Measurements from ENCODE around the gene OR2G3. TPM values are rescaled to one million over a fixed set of nuclear protein-coding genes. Genes with fewer than 3 reads are reported as not detected.

The OR2G3 gene
- total RNA-seq (2022) (not detected in 2 replicates), Bru-seq, nascent RNA (not detected), BruChase-seq, experiment 1, labeled RNA remaining after a 6-hour chase (not detected), BruChase-seq, experiment 2, labeled RNA remaining after a 2-hour chase (not detected)
- long read RNA-seq = 0 reads

DNA sequence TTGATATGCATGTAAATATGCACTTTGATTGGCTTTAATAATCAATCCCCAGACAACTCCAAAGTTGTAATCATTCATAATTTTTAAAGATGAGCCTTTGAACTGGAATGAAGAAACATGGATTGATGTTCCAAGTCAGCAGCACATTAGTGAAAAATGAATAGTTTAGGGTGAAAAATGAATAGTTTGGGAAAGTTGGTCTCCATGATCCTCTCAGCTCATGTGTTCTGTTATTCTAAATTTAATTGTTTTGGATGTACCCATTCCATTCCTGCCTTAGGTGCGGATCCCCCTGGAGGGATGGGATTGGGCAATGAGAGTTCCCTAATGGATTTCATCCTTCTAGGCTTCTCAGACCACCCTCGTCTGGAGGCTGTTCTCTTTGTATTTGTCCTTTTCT, at the start of gene OR2G3:
TSS of gene OR2G3 (plus strand) at position 301 of the 400 bp plus-strand sequence. CDS start at position 301, 0 bp downstream.
- intact Hi-C loops (cut with micrococcal nuclease) = no loop called here
- H3K27me3 Mint-ChIP-seq (ENCODE audit: insufficient read depth, unreplicated experiment) = no peaks in the 10 kb centered on the region
- no peak for DNase-seq (ENCODE audit: unreplicated experiment)
- H3K9me3 Mint-ChIP-seq (ENCODE audit: unreplicated experiment) = peaks cover 16% of the 10 kb centered on the region
- ChIA-PET CTCF (no interaction called here), POLR2A (no interaction called here)
- TF ChIP-seq, protein P1, sequence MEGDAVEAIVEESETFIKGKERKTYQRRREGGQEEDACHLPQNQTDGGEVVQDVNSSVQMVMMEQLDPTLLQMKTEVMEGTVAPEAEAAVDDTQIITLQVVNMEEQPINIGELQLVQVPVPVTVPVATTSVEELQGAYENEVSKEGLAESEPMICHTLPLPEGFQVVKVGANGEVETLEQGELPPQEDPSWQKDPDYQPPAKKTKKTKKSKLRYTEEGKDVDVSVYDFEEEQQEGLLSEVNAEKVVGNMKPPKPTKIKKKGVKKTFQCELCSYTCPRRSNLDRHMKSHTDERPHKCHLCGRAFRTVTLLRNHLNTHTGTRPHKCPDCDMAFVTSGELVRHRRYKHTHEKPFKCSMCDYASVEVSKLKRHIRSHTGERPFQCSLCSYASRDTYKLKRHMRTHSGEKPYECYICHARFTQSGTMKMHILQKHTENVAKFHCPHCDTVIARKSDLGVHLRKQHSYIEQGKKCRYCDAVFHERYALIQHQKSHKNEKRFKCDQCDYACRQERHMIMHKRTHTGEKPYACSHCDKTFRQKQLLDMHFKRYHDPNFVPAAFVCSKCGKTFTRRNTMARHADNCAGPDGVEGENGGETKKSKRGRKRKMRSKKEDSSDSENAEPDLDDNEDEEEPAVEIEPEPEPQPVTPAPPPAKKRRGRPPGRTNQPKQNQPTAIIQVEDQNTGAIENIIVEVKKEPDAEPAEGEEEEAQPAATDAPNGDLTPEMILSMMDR (IDR thresholded peaks at IDR 0.05; ENCODE audit: unreplicated experiment) = no peak
- no TSS peak for BruUV-seq (replicated peaks)
- no peaks in the 10 kb centered on the region for H3K4me1 Mint-ChIP-seq (ENCODE audit: insufficient read depth, unreplicated experiment)
- H3K36me3 Mint-ChIP-seq (ENCODE audit: insufficient read depth, unreplicated experiment) = no peaks in the 10 kb centered on the region
- H3K27ac Mint-ChIP-seq (ENCODE audit: low read depth, unreplicated experiment) = no peak within 1 kb of the TSS
- H3K4me3 Mint-ChIP-seq (ENCODE audit: unreplicated experiment) = no peak within 1 kb of the TSS

DNA sequence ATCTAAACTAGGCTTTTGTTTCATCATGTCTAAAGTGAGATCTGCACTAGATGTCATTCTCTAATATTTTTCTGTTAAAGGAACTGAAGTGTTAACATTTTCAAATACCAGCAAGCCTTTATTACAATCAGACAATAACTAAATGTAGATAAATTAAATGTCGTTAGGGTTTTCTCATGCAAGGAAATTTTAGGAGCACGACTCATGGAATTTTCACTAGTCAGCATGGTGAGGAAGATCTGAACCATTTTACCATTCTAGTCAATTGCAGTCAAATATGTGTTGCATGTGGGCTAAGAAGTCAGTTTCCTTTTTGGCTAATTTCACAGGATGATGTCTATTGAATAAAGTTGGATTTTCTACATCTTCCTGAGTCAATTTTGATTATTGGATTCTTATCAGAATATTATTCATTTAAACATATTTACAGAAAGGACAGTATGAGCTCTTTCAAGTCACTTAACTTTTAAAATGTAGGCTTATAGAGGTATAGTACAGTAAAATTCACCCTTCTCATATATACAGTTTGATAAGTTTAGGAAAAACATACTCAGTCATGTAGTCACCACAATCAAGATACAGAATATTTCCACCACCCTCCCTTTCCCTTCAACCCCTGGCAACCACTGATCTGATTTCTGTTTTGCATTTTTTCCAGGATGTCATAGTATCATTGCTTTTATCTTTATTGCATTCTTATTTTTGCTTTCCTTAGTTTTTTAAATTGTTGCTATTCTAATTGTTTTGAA, 47.3 kb upstream of the OR2G3 start:
- BruUV-seq (replicated peaks) = no TSS peak
- DNase-seq (ENCODE audit: unreplicated experiment) = no peak
- Mint-ChIP-seq H3K4me3 (ENCODE audit: unreplicated experiment) (no peak overlapping the region), H3K4me1 (ENCODE audit: insufficient read depth, unreplicated experiment) (no peaks in the 10 kb centered on the region), H3K27me3 (ENCODE audit: insufficient read depth, unreplicated experiment) (no peaks in the 10 kb centered on the region), H3K27ac (ENCODE audit: low read depth, unreplicated experiment) (no peak overlapping the region), H3K36me3 (ENCODE audit: insufficient read depth, unreplicated experiment) (no peaks in the 10 kb centered on the region), H3K9me3 (ENCODE audit: unreplicated experiment) (no peaks in the 10 kb centered on the region)
- TF ChIP-seq, protein P1 (IDR thresholded peaks at IDR 0.05; ENCODE audit: unreplicated experiment) = no peak
- CTCF ChIA-PET = no interaction called here
- intact Hi-C loops (cut with micrococcal nuclease) = no loop called here
- POLR2A ChIA-PET = no interaction called here

DNA sequence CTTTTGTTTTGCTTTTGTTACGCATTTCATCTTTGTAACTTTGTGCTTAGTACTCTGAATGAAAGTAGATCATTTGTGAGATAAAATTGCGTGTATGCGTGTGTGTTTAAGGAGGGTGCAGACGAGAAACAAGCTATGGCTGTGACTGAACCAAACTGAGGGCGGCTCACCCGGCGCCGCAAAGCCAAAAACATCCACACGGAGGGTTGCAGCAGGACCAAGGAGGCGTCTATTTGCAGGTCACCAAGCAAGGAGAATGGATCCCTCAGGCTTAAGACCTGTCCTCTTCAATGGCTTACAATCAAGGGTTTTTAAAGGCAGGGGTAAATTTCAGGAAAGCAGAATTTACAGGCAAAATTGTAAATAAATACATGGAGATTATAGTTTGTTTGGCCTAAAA, 43.7 kb upstream of the OR2G3 start:
- Mint-ChIP-seq H3K27me3 (ENCODE audit: insufficient read depth, unreplicated experiment) (no peaks in the 10 kb centered on the region), H3K36me3 (ENCODE audit: insufficient read depth, unreplicated experiment) (no peaks in the 10 kb centered on the region), H3K4me3 (ENCODE audit: unreplicated experiment) (no peak overlapping the region), H3K27ac (ENCODE audit: low read depth, unreplicated experiment) (no peak overlapping the region), H3K9me3 (ENCODE audit: unreplicated experiment) (no peaks in the 10 kb centered on the region), H3K4me1 (ENCODE audit: insufficient read depth, unreplicated experiment) (no peaks in the 10 kb centered on the region)
- intact Hi-C loops (cut with micrococcal nuclease) = no loop called here
- POLR2A ChIA-PET = no interaction called here
- TF ChIP-seq, protein P1 (IDR thresholded peaks at IDR 0.05; ENCODE audit: unreplicated experiment) = no peak
- no TSS peak for BruUV-seq (replicated peaks)
- CTCF ChIA-PET = interaction anchor here (1.0 to 1.6 kb wide), 4 partner anchors 10 to 171 kb away, joined by 3 to 7 read pairs (median 4); no protein-coding TSS in a partner anchor
- DNase-seq (ENCODE audit: unreplicated experiment) = no peak

DNA sequence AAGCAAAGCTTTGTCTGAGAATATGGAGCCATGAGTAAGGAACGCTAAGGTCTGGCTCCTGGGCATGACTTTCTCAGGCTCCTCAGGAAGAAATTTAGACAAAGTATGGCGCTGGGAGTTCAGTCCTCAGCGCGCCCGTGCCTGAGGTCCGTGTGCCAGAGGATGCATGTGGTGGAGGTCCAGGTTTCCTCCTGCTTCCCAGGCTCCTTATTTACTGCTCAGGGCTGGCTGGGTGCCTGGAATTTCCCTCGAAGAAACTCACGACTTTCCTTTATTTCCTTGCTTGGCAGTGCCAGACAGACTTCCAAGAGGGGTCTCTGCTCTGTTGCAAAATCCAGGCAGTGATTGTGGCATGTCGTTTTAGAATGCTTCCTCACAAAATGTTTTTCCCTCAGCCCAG, 43.2 kb upstream of the OR2G3 start:
- Mint-ChIP-seq H3K27ac (ENCODE audit: low read depth, unreplicated experiment) (no peak overlapping the region), H3K36me3 (ENCODE audit: insufficient read depth, unreplicated experiment) (no peaks in the 10 kb centered on the region), H3K4me1 (ENCODE audit: insufficient read depth, unreplicated experiment) (no peaks in the 10 kb centered on the region), H3K4me3 (ENCODE audit: unreplicated experiment) (no peak overlapping the region), H3K27me3 (ENCODE audit: insufficient read depth, unreplicated experiment) (no peaks in the 10 kb centered on the region), H3K9me3 (ENCODE audit: unreplicated experiment) (no peaks in the 10 kb centered on the region)
- TF ChIP-seq, protein P1 (IDR thresholded peaks at IDR 0.05; ENCODE audit: unreplicated experiment) = no peak
- no TSS peak for BruUV-seq (replicated peaks)
- intact Hi-C loops (cut with micrococcal nuclease) = no loop called here
- ChIA-PET POLR2A (no interaction called here), CTCF (interaction anchor here (1.2 to 1.6 kb wide), 3 partner anchors 15 to 172 kb away, joined by 3 to 7 read pairs (median 4); no protein-coding TSS in a partner anchor)
- no peak for DNase-seq (ENCODE audit: unreplicated experiment)
